CD14-positive monocyte (primary cell): ENCODE results near the gene CDK17. TPM values are rescaled to one million over a fixed set of nuclear protein-coding genes. Genes with fewer than 3 reads are reported as not detected.
A peak's percentile ranks its signal among the peaks of the same experiment; 100 is the strongest.

Source experiments
- DNase-seq, 3 donors: peaks; one replicate each; pipeline ENCODE4 v3.0.0-alpha.2; 2011 to 2022
- H2AFZ ChIP-seq: 2 replicates; pipeline ENCODE4 v1.6.0; 2012; ENCODE audit warnings: mild to moderate bottlenecking, low read depth, low read length, inconsistent platforms; ENCODE audit not compliant: insufficient read depth, poor library complexity, severe bottlenecking
- H3K27ac ChIP-seq, 2 donors: 1 replicate in 1 of 2; 2 replicates in 1 of 2; pipeline ENCODE4 v1.5.1; 2012 to 2013; ENCODE audit warnings: low read length in 2 of 2, control low read depth in 1 of 2, inconsistent platforms in 1 of 2, low read depth in 1 of 2, mild to moderate bottlenecking in 1 of 2
- H3K27me3 ChIP-seq, 2 donors: one replicate each; pipeline versions ENCODE4 v1.6.0 to v1.6.1; 2011 to 2013; ENCODE audit warnings: low read length in 2 of 2; ENCODE audit not compliant: control insufficient read depth in 2 of 2, insufficient read depth in 2 of 2
- H3K36me3 ChIP-seq, 2 donors: replicated peaks in 1 of 2; 1 replicate in 1 of 2; 2 replicates in 1 of 2; pipeline versions ENCODE4 v1.5.1 to v1.6.1; 2012 to 2013; ENCODE audit warnings: low read length in 2 of 2, control low read depth in 1 of 2, inconsistent platforms in 1 of 2, mild to moderate bottlenecking in 1 of 2; ENCODE audit not compliant: insufficient read depth in 2 of 2, control insufficient read depth in 1 of 2
- H3K4me1 ChIP-seq, 2 donors: 1 replicate in 1 of 2; 2 replicates in 1 of 2; pipeline versions ENCODE4 v1.5.1 to v1.6.1; 2012 to 2013; ENCODE audit warnings: low read length in 2 of 2, control low read depth in 1 of 2, inconsistent platforms in 1 of 2, mild to moderate bottlenecking in 1 of 2, moderate library complexity in 1 of 2; ENCODE audit not compliant: insufficient read depth in 2 of 2, control insufficient read depth in 1 of 2
- H3K4me2 ChIP-seq: replicated peaks from 2 replicates; pipeline ENCODE3; 2012; ENCODE audit warnings: low read length, moderate library complexity, mild to moderate bottlenecking; ENCODE audit not compliant: poor library complexity, severe bottlenecking; ENCODE audit errors: extremely low read depth
- H3K4me3 ChIP-seq, 3 experiments: fragments of 200-600 bp in 1 of 3; sonication (generic) in 1 of 3; replicated peaks in 1 of 3; 1 replicate in 2 of 3; 2 replicates in 1 of 3; pipeline ENCODE4 v1.5.1; 2011 to 2013; ENCODE audit warnings: low read length in 3 of 3, mild to moderate bottlenecking in 3 of 3, control low read depth in 2 of 3, low read depth in 2 of 3, inconsistent platforms in 1 of 3, moderate library complexity in 1 of 3
- H3K79me2 ChIP-seq: 2 replicates; pipeline ENCODE4 v1.6.0; 2012; ENCODE audit warnings: mild to moderate bottlenecking, control low read depth, inconsistent platforms, low read length, moderate library complexity; ENCODE audit not compliant: insufficient read depth
- H3K9ac ChIP-seq: 2 replicates; pipeline ENCODE4 v1.6.0; 2017; ENCODE audit warnings: low read length, mild to moderate bottlenecking; ENCODE audit not compliant: insufficient read depth, poor library complexity, severe bottlenecking
- H3K9me3 ChIP-seq, 2 donors: replicated peaks in 1 of 2; 1 replicate in 1 of 2; 2 replicates in 1 of 2; pipeline versions ENCODE4 v1.5.1 to v1.6.1; 2012 to 2013; ENCODE audit warnings: low read length in 2 of 2, control low read depth in 1 of 2; ENCODE audit not compliant: control insufficient read depth in 1 of 2, insufficient read depth in 1 of 2
- H4K20me1 ChIP-seq: 2 replicates; pipeline ENCODE4 v1.6.0; 2012; ENCODE audit warnings: mild to moderate bottlenecking, low read length, control low read depth, moderate library complexity; ENCODE audit not compliant: insufficient read depth
- H3K27ac Mint-ChIP-seq, 7 donors: one replicate each; pipeline ENCODE4 v1.8.0; 2020; ENCODE audit warnings: mild to moderate bottlenecking in 7 of 7, mixed read lengths in 7 of 7, moderate library complexity in 6 of 7, inconsistent platforms in 2 of 7
- H3K27me3 Mint-ChIP-seq, 3 donors: one replicate each; pipeline ENCODE4 v1.8.0; 2021 to 2022; ENCODE audit warnings: low read depth in 3 of 3, mild to moderate bottlenecking in 3 of 3, mixed read lengths in 3 of 3, moderate library complexity in 3 of 3, inconsistent platforms in 1 of 3
- H3K36me3 Mint-ChIP-seq, 2 donors: one replicate each; pipeline ENCODE4 v1.8.0; 2020; ENCODE audit warnings: mixed read lengths in 2 of 2, inconsistent platforms in 1 of 2, mild to moderate bottlenecking in 1 of 2
- H3K4me1 Mint-ChIP-seq: one replicate; pipeline ENCODE4 v1.8.0; 2020; ENCODE audit warnings: mild to moderate bottlenecking, mixed read lengths
- H3K4me3 Mint-ChIP-seq, 2 donors: one replicate each; pipeline ENCODE4 v1.8.0; 2020; ENCODE audit warnings: mild to moderate bottlenecking in 2 of 2, mixed read lengths in 2 of 2, moderate library complexity in 1 of 2
- H3K9me3 Mint-ChIP-seq, 7 donors: one replicate each; pipeline ENCODE4 v1.8.0; 2020 to 2022; ENCODE audit warnings: mixed read lengths in 7 of 7, mild to moderate bottlenecking in 6 of 7, moderate library complexity in 6 of 7, inconsistent platforms in 2 of 7
- CTCF ChIP-seq: fragments of 200-600 bp; IDR thresholded peaks from one replicate; pipeline ENCODE4 v1.8.0; 2022; ENCODE audit warnings: antibody characterized with exemption, mild to moderate bottlenecking
- WGBS: methylation state at CpG from one replicate; pipeline ENCODE4 v1.1.5; 2013; ENCODE audit warnings: missing lambda C conversion rate; ENCODE audit not compliant: insufficient coverage; 5-methylcytosine and 5-hydroxymethylcytosine counted together
- intact Hi-C, 2 donors: fragments of 100-400 bp; cut with micrococcal nuclease; formaldehyde crosslinking; loops; one replicate each; pipeline versions ENCODE4 v1.15.0 to v1.15.1; 2023
- polyA plus RNA-seq, 3 donors: library from polyadenylated mRNA; depleted of rRNA in 1 of 3; unstranded in 2 of 3; stranded (reverse) in 1 of 3; fragments of 300-500 nt in 2 of 3; fragments of >200 nt in 1 of 3; fragmentation: Illumina TruSeq in 2 of 3; gene quantifications; 1 replicate in 2 of 3; 2 replicates in 1 of 3; pipeline ENCODE4 v1.2.3, GENCODE V29; 2012 to 2021

Gene CDK17
- polyA plus RNA-seq, 3 donors: 3.6 to 6.9 (median 6.4) TPM

DNA sequence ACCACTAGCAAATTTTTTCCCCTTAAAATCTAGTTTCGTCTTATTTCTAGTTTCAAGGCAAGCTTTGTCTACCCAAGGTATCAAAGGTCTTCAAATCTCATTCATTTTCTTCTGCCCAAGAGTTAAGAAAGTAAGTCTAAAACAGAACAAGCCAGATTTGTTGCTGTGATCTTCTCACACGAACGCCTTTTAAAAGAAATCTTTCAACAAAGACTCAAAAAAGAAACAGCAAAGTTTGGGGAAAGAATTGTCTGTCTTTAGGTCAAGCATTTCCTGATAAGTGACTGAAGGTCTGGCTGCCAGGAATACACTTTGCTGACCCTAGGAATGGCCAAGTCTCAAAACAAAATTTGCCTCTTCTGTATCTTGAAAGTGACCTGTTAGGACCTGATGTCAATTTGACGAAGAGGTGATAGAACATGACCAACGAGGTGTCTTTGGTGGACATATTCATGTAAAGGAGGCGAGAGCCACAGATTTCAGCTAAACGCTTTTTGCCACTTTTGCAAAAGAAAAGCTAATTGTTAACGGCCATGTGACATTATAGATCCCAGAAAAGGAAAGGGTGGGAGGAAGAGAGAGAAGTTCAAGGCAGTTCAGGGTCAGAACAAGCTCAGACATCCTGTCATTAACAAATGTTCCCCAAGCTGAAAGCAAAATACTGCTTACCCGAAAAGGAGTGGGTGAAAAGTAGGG, 1.7 kb downstream of the CDK17 start:
- WGBS: 4% methylated on average over 6 of the region's 9 CpGs
- intact Hi-C loops: loop anchor here (5.0 to 10.0 kb wide), 3 partner anchors 46 to 96 kb away; partner anchors contain the start of gene CFAP54 (in 1 of the 2)
- H3K79me2 ChIP-seq: peaks cover 59% of the 10 kb centered on the region
- Mint-ChIP-seq H3K27ac (peak overlapping the region; percentile 83 to 94 (median 89)), H3K9me3 (no peaks in the 10 kb centered on the region), H3K36me3 (no peaks in the 10 kb centered on the region), H3K27me3 (no peaks in the 10 kb centered on the region), H3K4me1 (peaks cover 35% of the 10 kb centered on the region), H3K4me3 (peak overlapping the region; percentile 91 to 92)
- peaks cover 21 to 31% of the 10 kb centered on the region in 2 donors for H3K4me1 ChIP-seq
- TF ChIP-seq CTCF: no peak
- peak overlapping the region; percentile 88 for H3K4me2 ChIP-seq
- H3K36me3 ChIP-seq: no peaks in the 10 kb centered on the region
- H3K27me3 ChIP-seq: no peaks in the 10 kb centered on the region
- peak overlapping the region; percentile 89 to 91 for H3K27ac ChIP-seq
- peaks cover 57% of the 10 kb centered on the region for H4K20me1 ChIP-seq
- H3K9ac ChIP-seq: peak overlapping the region; percentile 96
- DNase-seq: no peak
- H3K4me3 ChIP-seq: peak overlapping the region; percentile 84 to 85 (median 84)
- H3K9me3 ChIP-seq: no peaks in the 10 kb centered on the region
- H2AFZ ChIP-seq: peak overlapping the region; percentile 90

GRCh38 chr12:96397756-96398423, 2.3 kb downstream of the CDK17 start:
- Histone ChIP-seq H3K27ac (peak overlapping the region in 1 of 2 donors; percentile 91), H3K4me3 (peak overlapping the region in 2 of 3 experiments; percentile 84), H3K79me2 (peaks cover 66% of the 10 kb centered on the region), H3K4me2 (peak overlapping the region; percentile 88), H3K9ac (peak overlapping the region; percentile 96), H3K9me3 (no peaks in the 10 kb centered on the region), H2AFZ (no peak overlapping the region), H3K4me1 (peaks cover 21 to 31% of the 10 kb centered on the region in 2 donors), H3K36me3 (no peaks in the 10 kb centered on the region), H3K27me3 (no peaks in the 10 kb centered on the region), H4K20me1 (peaks cover 64% of the 10 kb centered on the region)
- DNase-seq: no peak
- no peaks in the 10 kb centered on the region for H3K27me3 Mint-ChIP-seq
- no peak overlapping the region for H3K27ac Mint-ChIP-seq
- no peaks in the 10 kb centered on the region for H3K36me3 Mint-ChIP-seq
- intact Hi-C loops: loop anchor here (5.0 to 10.0 kb wide), 3 partner anchors 46 to 97 kb away; partner anchors contain the start of gene CFAP54 (in 1 of the 2)
- 0% methylated on average over 1 of the region's 4 CpGs for WGBS
- peaks cover 39% of the 10 kb centered on the region for H3K4me1 Mint-ChIP-seq
- no peaks in the 10 kb centered on the region for H3K9me3 Mint-ChIP-seq
- TF ChIP-seq CTCF: no peak
- H3K4me3 Mint-ChIP-seq: peak overlapping the region; percentile 91 to 92
